Epithelial cell of esophagus (primary cell): ENCODE measurements around the gene SMIM36.

Source experiments
- DNase-seq: peaks from one replicate; pipeline ENCODE4 v3.0.0; 2010; ENCODE audit warnings: low read depth
- H3K4me3 ChIP-seq: 2 replicates; pipeline ENCODE4 v1.5.1; 2011; ENCODE audit warnings: mild to moderate bottlenecking, low read length, control low read depth
- CTCF ChIP-seq: IDR thresholded peaks from 2 replicates; pipeline ENCODE4 v1.5.1; 2011; ENCODE audit warnings: low read depth, mild to moderate bottlenecking, low read length, control low read depth, inconsistent platforms; ENCODE audit not compliant: insufficient read depth; ENCODE audit errors: missing control alignments

Gene SMIM36

GRCh38 chr17:55442953-55443683 lies 68.1 kb downstream of the SMIM36 start:
- no peak overlapping the region for H3K4me3 ChIP-seq
- TF ChIP-seq CTCF, result no peak
- DNase-seq, result no peak

GRCh38 chr17:55442462-55442861 lies 68.8 kb downstream of the SMIM36 start:
- no peak for DNase-seq
- no peak overlapping the region for H3K4me3 ChIP-seq
- no peak for TF ChIP-seq CTCF

- H3K4me3 ChIP-seq, result no peak overlapping the region
- DNase-seq, result no peak
- no peak for TF ChIP-seq CTCF
These were observed 69.7 kb downstream of the SMIM36 start for GRCh38 chr17:55441544-55441943.

- peak; percentile 92 for DNase-seq
These were observed 70.9 kb downstream of the SMIM36 start for GRCh38 chr17:55440391-55440790.

GRCh38 chr17:55437159-55437605 lies 74.1 kb downstream of the SMIM36 start:
- no peak for TF ChIP-seq CTCF
- no peak for DNase-seq
- H3K4me3 ChIP-seq, result no peak overlapping the region

More at GRCh38 chr17:55440391-55440790, 70.9 kb downstream of the SMIM36 start:
- no peak overlapping the region for H3K4me3 ChIP-seq
- TF ChIP-seq CTCF, result no peak

- peak; percentile 80 for DNase-seq
- TF ChIP-seq CTCF, result no peak
- H3K4me3 ChIP-seq, result no peak overlapping the region
These were observed 74.8 kb downstream of the SMIM36 start for GRCh38 chr17:55436224-55437158.

- TF ChIP-seq CTCF, result no peak
- no peak for DNase-seq
- H3K4me3 ChIP-seq, result no peak overlapping the region
These were observed 75.8 kb downstream of the SMIM36 start for GRCh38 chr17:55435408-55435807.
